Cardiac muscle cell (in vitro differentiated cells and primary cell): ENCODE measurements around the gene FGF22. TPM values are rescaled to one million over a fixed set of nuclear protein-coding genes. Genes with fewer than 3 reads are reported as not detected.

Experiments used
- DNase-seq, 2 donors: peaks; one replicate each; pipeline versions ENCODE4 v3.0.0 to v3.0.0-alpha.2; 2010 to 2017; ENCODE audit warnings: low read depth in 1 of 2, low spot score in 1 of 2
- H3K27ac ChIP-seq: fragments of 200-600 bp; sonication (generic); 2 replicates; pipeline ENCODE4 v1.5.1; 2016
- H3K27me3 ChIP-seq: fragments of 200-600 bp; sonication (generic); 2 replicates; pipeline ENCODE4 v1.6.0; 2016; ENCODE audit warnings: control low read depth
- H3K36me3 ChIP-seq: fragments of 200-600 bp; sonication (generic); 2 replicates; pipeline ENCODE4 v1.5.1; 2016; ENCODE audit warnings: control low read depth
- H3K4me1 ChIP-seq: fragments of 200-600 bp; sonication (generic); 2 replicates; pipeline ENCODE4 v1.8.1; 2017; ENCODE audit warnings: low read depth, mild to moderate bottlenecking, mixed run types
- H3K4me3 ChIP-seq: fragments of 200-600 bp; sonication (generic); 2 replicates; pipeline ENCODE4 v1.5.1; 2016; ENCODE audit warnings: mild to moderate bottlenecking
- H3K9me3 ChIP-seq: fragments of 200-600 bp; sonication (generic); 2 replicates; pipeline ENCODE4 v1.5.1; 2017; ENCODE audit warnings: low read depth, mild to moderate bottlenecking, control low read depth
- polyA plus RNA-seq: library from polyadenylated mRNA; unstranded; fragments of >200 nt; fragmentation: Nextera tagmentation; extraction: Ambion mirVana; gene quantifications from 2 replicates; pipeline ENCODE4 v1.2.1, GENCODE V29; 2016
- total RNA-seq: library from RNA; depleted of rRNA; stranded (reverse); fragments of >200 nt; gene quantifications from 2 replicates; pipeline ENCODE4 v1.2.3, GENCODE V29; 2016
- TF ChIP-seq, protein P1 (sequence below): IDR thresholded peaks from 2 replicates; pipeline ENCODE4 v1.5.1; 2012; ENCODE audit warnings: low read depth, mild to moderate bottlenecking, low read length

FGF22 gene
- total and polyA plus RNA-seq, 2 experiments from 2014 or later = 0.92 TPM; not detected in 1

DNA sequence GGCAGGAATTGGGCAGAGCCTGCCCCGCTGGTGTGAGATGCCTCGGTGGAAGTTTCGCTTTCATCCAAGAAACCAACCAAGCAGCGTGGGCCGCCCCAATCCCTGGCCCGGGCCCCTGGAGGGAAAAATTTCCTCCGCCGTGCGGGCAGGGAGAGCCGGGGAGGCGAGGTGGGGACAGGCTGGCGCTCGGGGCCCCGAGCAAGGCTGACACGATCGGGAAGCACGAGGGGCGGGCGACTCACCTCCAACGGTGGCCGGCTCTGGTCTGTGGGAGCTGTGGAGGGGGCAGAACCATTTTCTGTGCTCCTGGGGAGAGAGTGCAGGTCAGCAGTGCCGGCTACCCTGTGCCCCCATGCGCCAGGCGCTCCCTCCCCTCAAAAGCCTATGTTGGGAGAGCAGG, 12.3 kb downstream of the FGF22 start:
- no peaks in the 10 kb centered on the region for H3K4me1 ChIP-seq
- peaks cover 26% of the 10 kb centered on the region for H3K36me3 ChIP-seq
- no peaks in the 10 kb centered on the region for H3K9me3 ChIP-seq
- H3K4me3 ChIP-seq = no peak overlapping the region
- no peaks in the 10 kb centered on the region for H3K27me3 ChIP-seq
- no peak for DNase-seq
- no peak overlapping the region for H3K27ac ChIP-seq
- TF ChIP-seq, protein P1, sequence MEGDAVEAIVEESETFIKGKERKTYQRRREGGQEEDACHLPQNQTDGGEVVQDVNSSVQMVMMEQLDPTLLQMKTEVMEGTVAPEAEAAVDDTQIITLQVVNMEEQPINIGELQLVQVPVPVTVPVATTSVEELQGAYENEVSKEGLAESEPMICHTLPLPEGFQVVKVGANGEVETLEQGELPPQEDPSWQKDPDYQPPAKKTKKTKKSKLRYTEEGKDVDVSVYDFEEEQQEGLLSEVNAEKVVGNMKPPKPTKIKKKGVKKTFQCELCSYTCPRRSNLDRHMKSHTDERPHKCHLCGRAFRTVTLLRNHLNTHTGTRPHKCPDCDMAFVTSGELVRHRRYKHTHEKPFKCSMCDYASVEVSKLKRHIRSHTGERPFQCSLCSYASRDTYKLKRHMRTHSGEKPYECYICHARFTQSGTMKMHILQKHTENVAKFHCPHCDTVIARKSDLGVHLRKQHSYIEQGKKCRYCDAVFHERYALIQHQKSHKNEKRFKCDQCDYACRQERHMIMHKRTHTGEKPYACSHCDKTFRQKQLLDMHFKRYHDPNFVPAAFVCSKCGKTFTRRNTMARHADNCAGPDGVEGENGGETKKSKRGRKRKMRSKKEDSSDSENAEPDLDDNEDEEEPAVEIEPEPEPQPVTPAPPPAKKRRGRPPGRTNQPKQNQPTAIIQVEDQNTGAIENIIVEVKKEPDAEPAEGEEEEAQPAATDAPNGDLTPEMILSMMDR = no peak

DNA sequence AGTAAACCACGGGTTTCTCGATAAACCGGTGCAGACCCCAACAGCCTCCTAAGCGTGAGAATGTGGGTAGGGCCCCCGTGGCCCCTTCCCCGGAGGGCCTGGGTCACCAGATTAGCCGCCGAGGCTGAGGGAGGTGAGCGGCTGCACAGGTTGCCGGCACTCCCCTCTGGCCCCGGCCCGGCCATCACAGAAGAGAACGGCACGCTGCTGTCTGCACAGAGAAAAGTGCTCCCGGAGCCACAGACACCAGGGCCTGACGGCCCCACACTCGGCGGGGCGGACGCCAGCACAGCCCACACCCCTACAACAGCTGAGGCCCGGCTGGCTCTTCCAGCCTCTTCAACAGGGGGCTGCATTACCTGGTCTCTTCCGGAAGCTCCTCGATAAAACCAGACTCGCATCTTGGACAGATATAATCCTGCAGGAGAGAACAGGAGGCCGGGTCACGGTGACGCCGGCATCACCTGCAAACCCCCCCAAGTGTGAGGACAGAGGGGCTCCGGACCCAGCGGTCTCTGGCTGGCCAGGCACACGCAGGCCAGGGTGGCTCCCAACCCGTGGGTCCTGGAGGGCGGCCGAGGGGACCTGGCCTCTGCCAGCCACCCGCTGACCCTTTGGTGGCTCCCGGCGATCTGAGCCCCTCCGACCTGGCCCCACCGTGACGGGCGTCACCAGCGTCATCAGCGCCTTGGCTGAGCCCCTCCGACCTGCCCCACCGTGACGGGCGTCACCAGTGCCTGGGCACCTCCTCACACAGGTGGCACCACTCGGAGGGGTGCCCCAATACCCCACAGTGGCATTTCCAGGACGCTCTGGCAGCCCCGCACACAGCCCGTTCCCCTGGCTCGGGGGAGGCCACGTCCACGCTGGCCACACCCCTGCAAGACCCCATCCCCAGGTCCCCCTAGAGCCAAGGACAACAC, 13.0 kb downstream of the FGF22 start:
- Histone ChIP-seq H3K4me3 (no peak overlapping the region), H3K27me3 (no peaks in the 10 kb centered on the region), H3K27ac (no peak overlapping the region), H3K36me3 (peaks cover 20% of the 10 kb centered on the region), H3K4me1 (no peaks in the 10 kb centered on the region), H3K9me3 (no peaks in the 10 kb centered on the region)
- DNase-seq = no peak
- TF ChIP-seq, protein P1 = no peak

DNA sequence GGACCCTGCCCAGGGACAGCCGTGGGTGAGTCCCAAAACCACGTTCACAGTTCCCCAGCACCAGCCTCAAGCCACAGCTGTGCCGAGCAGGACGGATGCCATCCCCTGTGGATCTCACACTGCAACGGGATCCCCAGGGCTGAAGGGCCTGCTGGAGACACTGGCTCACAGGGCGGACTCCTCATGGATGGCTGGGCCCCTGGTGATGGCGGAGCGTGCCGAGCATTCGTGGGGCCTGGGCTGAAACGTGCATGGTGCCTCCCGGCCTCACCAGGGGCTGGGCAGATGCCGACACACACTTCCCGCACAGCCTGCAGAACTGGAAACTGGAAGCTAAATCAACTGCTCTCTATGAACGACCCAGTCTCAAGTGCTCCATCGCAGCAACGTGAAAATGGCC, 13.7 kb downstream of the FGF22 start:
- peaks cover 15% of the 10 kb centered on the region for H3K36me3 ChIP-seq
- TF ChIP-seq, protein P1 = no peak
- DNase-seq = no peak
- H3K9me3 ChIP-seq = no peaks in the 10 kb centered on the region
- no peaks in the 10 kb centered on the region for H3K27me3 ChIP-seq
- H3K27ac ChIP-seq = no peak overlapping the region
- H3K4me3 ChIP-seq = no peak overlapping the region
- no peaks in the 10 kb centered on the region for H3K4me1 ChIP-seq

DNA sequence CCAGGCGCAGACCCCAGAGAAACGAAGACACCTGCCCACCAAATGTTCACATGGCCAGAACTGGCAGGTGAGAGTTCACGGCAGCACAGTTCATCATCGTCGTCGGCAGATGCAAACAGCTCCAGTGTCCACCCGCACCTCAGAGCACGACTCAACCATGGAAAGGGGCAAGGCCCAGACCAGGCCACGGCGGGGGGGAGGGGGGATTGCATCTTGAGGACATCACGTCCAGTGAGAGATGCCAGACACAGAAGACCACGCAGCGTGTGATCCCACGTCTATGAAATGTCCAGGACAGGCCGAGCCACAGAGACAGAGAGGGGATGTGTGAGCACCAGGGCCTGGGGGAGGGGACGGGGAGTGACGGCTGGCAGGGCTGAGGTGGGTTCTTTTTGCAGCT, 16.0 kb downstream of the FGF22 start:
- no peaks in the 10 kb centered on the region for H3K9me3 ChIP-seq
- no peak for DNase-seq
- no peaks in the 10 kb centered on the region for H3K27me3 ChIP-seq
- no peak overlapping the region for H3K27ac ChIP-seq
- H3K36me3 ChIP-seq = peaks cover 8% of the 10 kb centered on the region
- TF ChIP-seq, protein P1 = no peak
- no peaks in the 10 kb centered on the region for H3K4me1 ChIP-seq
- no peak overlapping the region for H3K4me3 ChIP-seq

DNA sequence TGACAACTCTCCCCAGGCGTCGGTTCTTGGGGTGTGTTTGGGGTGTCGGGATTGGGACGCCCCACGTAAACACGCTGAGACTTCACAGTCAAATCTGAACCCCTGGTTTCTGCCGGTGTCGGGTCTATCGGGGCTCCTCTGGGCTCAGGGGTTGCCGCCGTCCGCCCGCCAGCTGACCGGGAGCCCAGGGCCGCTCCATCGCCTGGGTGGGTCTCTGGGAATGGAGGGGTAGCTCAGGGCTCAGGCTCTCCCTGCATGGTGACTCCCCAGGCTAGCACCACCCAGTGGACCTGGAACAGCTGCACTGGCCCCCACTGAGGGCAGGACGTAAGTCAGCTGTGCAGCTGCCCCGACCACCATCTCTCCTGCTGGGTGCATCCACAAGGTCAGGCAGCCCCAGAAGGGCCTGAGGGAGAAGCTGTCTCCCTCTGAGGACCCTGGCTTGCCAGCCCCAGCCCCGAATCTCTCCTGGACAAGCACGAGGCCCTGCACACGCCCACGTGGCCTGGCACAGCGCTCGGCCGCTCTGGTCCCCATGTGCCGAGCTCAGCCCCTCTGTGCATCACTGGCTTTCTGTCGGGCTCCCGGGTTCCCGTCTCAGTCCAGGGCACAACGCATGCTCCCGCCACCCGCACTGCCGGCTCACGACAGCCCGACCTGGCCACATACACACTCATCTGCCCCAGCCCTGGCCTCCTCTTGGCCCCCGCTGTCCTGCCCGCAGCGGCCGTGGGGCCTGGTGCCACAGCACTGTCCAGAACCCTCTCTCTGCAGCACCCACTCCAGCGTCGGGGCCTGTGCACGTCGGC, 17.3 kb downstream of the FGF22 start:
- no peaks in the 10 kb centered on the region for H3K27me3 ChIP-seq
- TF ChIP-seq, protein P1 = no peak
- DNase-seq = no peak
- H3K27ac ChIP-seq = no peak overlapping the region
- H3K9me3 ChIP-seq = no peaks in the 10 kb centered on the region
- peaks cover under 1% of the 10 kb centered on the region for H3K36me3 ChIP-seq
- H3K4me3 ChIP-seq = no peak overlapping the region
- peaks cover 8% of the 10 kb centered on the region for H3K4me1 ChIP-seq
